ENCODE measurements around the gene SH2D7.

DNA sequence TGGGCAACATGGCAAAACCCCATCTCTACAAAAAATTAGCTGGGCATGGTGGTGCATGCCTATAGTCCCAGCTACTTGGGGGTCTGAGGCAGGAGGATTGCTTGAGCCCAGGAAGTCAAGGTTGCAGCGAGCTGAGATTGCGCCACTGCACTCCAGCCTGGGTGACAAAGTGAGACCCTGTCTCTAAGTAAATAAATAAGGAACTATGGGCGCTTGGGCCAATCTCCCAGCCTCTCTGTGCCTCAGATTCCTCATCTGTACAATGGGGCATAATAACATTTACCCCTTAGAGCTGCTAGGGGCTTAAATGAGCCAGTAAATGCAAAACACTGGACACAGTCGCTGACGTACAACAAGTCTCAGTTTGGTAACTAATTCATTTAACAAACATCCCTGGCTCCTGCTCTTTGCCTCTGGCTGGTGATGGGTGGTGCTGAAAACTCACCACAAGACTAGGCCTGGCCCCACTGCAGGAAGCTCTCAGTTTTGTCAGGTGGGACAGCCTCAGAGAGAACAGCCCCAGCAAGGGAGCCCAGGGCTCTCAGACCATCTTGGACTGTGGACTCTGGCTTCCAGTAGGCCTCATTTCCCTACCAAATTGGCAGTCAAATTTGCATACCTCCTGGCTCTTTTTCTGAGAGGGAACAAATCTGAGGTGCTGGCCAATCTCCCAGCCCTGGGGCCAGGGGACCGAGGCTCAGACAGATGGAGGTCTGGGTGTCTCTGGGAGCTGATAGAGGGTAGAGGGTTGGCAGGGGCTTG is 8.5 kb upstream of the SH2D7 start:
- TF ChIP-seq EZH2phosphoT487 (IDR thresholded peaks at IDR 0.05; ENCODE audit: insufficient read depth, low read depth) (no peak), EZH2 (IDR thresholded peaks at IDR 0.05; ENCODE audit: insufficient read depth, poor library complexity, severe bottlenecking) (no peak)

Data from GM23248 (cell line).